Measurements from ENCODE around the gene KIAA0040. TPM values are rescaled to one million over a fixed set of nuclear protein-coding genes. Genes with fewer than 3 reads are reported as not detected.

The KIAA0040 gene
- total RNA-seq, 2 donors from 2014 or later = 14.0 to 23.7 TPM

- Histone ChIP-seq H3K4me1 (no peaks in the 10 kb centered on the region), H3K27me3 (no peaks in the 10 kb centered on the region), H3K9ac (ENCODE audit: low read depth in 2 of 2, low read length in 2 of 2) (no peak overlapping the region), H3K9me3 (no peaks in the 10 kb centered on the region), H3K27ac (no peak overlapping the region), H3K4me3 (no peak overlapping the region), H3K36me3 (no peaks in the 10 kb centered on the region)
- no peak for DNase-seq
- intact Hi-C loops (cut with DNase I) = no loop called here
- TF ChIP-seq, protein P1, sequence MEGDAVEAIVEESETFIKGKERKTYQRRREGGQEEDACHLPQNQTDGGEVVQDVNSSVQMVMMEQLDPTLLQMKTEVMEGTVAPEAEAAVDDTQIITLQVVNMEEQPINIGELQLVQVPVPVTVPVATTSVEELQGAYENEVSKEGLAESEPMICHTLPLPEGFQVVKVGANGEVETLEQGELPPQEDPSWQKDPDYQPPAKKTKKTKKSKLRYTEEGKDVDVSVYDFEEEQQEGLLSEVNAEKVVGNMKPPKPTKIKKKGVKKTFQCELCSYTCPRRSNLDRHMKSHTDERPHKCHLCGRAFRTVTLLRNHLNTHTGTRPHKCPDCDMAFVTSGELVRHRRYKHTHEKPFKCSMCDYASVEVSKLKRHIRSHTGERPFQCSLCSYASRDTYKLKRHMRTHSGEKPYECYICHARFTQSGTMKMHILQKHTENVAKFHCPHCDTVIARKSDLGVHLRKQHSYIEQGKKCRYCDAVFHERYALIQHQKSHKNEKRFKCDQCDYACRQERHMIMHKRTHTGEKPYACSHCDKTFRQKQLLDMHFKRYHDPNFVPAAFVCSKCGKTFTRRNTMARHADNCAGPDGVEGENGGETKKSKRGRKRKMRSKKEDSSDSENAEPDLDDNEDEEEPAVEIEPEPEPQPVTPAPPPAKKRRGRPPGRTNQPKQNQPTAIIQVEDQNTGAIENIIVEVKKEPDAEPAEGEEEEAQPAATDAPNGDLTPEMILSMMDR (IDR thresholded peaks at IDR 0.05) = no peak
These were observed 61.9 kb downstream of the KIAA0040 start for GRCh38 chr1:175130649-175131045.

- no peaks in the 10 kb centered on the region for H3K9me3 ChIP-seq
- H3K4me1 ChIP-seq = no peaks in the 10 kb centered on the region
- no peaks in the 10 kb centered on the region for H3K27me3 ChIP-seq
- TF ChIP-seq, protein P1 (IDR thresholded peaks at IDR 0.05) = no peak
- no peak overlapping the region for H3K9ac ChIP-seq (ENCODE audit: low read depth in 2 of 2, low read length in 2 of 2)
- H3K27ac ChIP-seq = no peak overlapping the region
- no peaks in the 10 kb centered on the region for H3K36me3 ChIP-seq
- DNase-seq = no peak
- H3K4me3 ChIP-seq = no peak overlapping the region
- intact Hi-C loops (cut with DNase I) = loop anchor here (10.0 kb wide), 1 partner anchor 355 kb away; no protein-coding TSS in a partner anchor
These were observed 62.5 kb downstream of the KIAA0040 start for GRCh38 chr1:175129997-175130648.

DNA sequence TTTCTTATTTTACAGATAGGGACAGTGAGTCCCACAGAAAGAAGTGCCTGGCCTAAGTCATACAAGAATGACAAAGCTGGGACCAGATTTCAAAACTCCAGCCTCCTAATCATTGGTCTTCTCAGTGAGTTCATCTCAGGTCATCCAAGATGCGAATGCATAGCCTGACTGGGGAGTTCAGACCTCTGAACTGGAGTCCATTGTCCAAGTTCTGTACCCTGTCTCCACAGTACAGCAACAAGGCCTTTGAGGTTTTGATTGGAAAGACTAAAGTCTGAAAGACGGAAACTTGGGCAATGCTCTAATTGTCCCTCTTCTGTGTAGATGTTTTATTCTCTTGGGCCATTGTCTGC, 63.0 kb downstream of the KIAA0040 start:
- H3K27ac ChIP-seq = no peak overlapping the region
- H3K4me1 ChIP-seq = no peaks in the 10 kb centered on the region
- TF ChIP-seq, protein P1 (IDR thresholded peaks at IDR 0.05) = no peak
- no peaks in the 10 kb centered on the region for H3K27me3 ChIP-seq
- no peaks in the 10 kb centered on the region for H3K36me3 ChIP-seq
- intact Hi-C loops (cut with DNase I) = loop anchor here (10.0 kb wide), 1 partner anchor 355 kb away; no protein-coding TSS in a partner anchor
- no peak overlapping the region for H3K4me3 ChIP-seq
- no peaks in the 10 kb centered on the region for H3K9me3 ChIP-seq
- no peak for DNase-seq
- H3K9ac ChIP-seq (ENCODE audit: low read depth in 2 of 2, low read length in 2 of 2) = no peak overlapping the region

- no peaks in the 10 kb centered on the region for H3K9me3 ChIP-seq
- no peaks in the 10 kb centered on the region for H3K27me3 ChIP-seq
- no peaks in the 10 kb centered on the region for H3K4me1 ChIP-seq
- no peak overlapping the region for H3K4me3 ChIP-seq
- no peak overlapping the region for H3K9ac ChIP-seq (ENCODE audit: low read depth in 2 of 2, low read length in 2 of 2)
- no peak overlapping the region for H3K27ac ChIP-seq
- TF ChIP-seq, protein P1 (IDR thresholded peaks at IDR 0.05) = no peak
- intact Hi-C loops (cut with DNase I) = loop anchor here (10.0 kb wide), 1 partner anchor 354 kb away; no protein-coding TSS in a partner anchor
- no peak for DNase-seq
- H3K36me3 ChIP-seq = no peaks in the 10 kb centered on the region
These were observed 63.4 kb downstream of the KIAA0040 start for GRCh38 chr1:175129182-175129581.

DNA sequence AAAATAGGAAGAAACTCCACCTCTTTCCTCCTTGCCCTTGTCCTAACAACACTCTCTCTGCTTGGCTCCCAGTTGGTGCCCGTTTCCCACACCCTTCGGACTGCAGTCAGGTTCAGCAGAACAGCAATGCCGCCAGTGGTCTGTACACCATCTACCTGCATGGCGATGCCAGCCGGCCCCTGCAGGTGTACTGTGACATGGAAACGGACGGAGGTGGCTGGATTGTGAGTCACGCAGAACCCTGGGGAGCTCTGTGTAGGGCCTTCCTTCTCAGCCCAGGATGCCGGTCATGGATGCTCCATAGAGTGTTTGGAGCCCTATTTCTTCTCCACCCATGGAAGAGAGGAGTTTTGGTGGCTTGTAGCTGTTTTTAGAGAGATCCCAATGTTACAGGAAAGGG, 64.1 kb downstream of the KIAA0040 start:
- intact Hi-C loops (cut with DNase I) = loop anchor here (10.0 kb wide), 1 partner anchor 354 kb away; no protein-coding TSS in a partner anchor
- TF ChIP-seq, protein P1 (IDR thresholded peaks at IDR 0.05) = no peak
- no peak overlapping the region for H3K9ac ChIP-seq (ENCODE audit: low read depth in 2 of 2, low read length in 2 of 2)
- no peak overlapping the region for H3K4me3 ChIP-seq
- H3K27ac ChIP-seq = no peak overlapping the region
- no peaks in the 10 kb centered on the region for H3K27me3 ChIP-seq
- DNase-seq = no peak
- H3K9me3 ChIP-seq = no peaks in the 10 kb centered on the region
- no peaks in the 10 kb centered on the region for H3K36me3 ChIP-seq
- H3K4me1 ChIP-seq = no peaks in the 10 kb centered on the region

All from colonic mucosa (tissue), 4 donors.